ENCODE measurements around the gene RABGAP1L.

DNA sequence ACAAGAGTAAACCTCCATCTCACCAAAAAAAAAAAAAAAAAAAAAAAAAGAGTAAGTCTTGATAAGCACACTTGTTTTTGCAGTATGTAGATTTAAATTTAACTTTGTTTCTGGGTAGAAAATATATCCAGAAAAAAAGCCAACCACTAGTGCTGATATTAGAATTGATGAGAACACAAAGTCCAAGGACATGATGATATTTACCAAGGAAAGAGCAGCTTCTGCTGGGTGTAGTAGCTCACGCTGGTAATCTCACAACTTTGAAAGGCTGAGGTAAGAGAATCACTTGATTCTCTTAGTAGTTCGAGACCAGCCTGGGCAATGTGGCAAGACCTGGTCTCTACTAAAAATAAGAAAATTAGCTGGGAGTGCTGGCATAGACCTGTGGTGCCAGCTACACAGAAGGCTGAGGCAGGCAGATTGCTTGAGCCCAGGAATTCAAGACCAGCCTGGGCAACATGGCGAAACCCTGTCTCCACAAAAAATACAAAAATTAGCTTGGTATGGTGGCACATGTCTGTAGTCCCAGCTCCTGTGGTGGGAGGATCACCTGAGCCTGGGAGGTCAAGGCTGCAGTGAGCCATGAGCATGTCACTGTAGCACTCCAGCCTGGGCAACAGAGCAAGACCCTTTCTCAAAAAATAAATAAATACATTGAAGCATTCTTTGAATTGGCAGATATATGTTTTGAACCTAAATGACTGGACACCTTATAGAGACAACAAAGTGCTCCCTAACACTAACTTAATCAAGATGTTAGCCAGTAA lies 776.8 kb downstream of the RABGAP1L start:
- TF ChIP-seq, protein P1, sequence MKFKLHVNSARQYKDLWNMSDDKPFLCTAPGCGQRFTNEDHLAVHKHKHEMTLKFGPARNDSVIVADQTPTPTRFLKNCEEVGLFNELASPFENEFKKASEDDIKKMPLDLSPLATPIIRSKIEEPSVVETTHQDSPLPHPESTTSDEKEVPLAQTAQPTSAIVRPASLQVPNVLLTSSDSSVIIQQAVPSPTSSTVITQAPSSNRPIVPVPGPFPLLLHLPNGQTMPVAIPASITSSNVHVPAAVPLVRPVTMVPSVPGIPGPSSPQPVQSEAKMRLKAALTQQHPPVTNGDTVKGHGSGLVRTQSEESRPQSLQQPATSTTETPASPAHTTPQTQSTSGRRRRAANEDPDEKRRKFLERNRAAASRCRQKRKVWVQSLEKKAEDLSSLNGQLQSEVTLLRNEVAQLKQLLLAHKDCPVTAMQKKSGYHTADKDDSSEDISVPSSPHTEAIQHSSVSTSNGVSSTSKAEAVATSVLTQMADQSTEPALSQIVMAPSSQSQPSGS (IDR thresholded peaks at IDR 0.05; ENCODE audit: low read length) = no peak
- no peak for TF ChIP-seq ASH2L (IDR thresholded peaks at IDR 0.05; ENCODE audit: low read length)
- TF ChIP-seq CEBPB (IDR thresholded peaks at IDR 0.05; ENCODE audit: low read depth, low read length) = no peak
- TF ChIP-seq GABPA (IDR thresholded peaks at IDR 0.05; ENCODE audit: borderline replicate concordance, insufficient read depth, low read length) = no peak
- no peak for TF ChIP-seq SIN3A (conservative IDR thresholded peaks at IDR 0.05 in 1 of 2, IDR thresholded peaks at IDR 0.05 in 1 of 2; ENCODE audit: low read depth in 1 of 2, low read length in 2 of 2)
- TF ChIP-seq CTCF (IDR thresholded peaks at IDR 0.05; ENCODE audit: control extremely low read depth in 1 of 3, insufficient read depth in 1 of 3, low read depth in 1 of 3, low read length in 3 of 3) = no peak
- no peak for TF ChIP-seq MAFK (IDR thresholded peaks at IDR 0.05; ENCODE audit: low read depth, low read length)
- TF ChIP-seq, protein P2, sequence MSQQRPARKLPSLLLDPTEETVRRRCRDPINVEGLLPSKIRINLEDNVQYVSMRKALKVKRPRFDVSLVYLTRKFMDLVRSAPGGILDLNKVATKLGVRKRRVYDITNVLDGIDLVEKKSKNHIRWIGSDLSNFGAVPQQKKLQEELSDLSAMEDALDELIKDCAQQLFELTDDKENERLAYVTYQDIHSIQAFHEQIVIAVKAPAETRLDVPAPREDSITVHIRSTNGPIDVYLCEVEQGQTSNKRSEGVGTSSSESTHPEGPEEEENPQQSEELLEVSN (IDR thresholded peaks at IDR 0.05) = no peak
- TF ChIP-seq USF2 (IDR thresholded peaks at IDR 0.05; ENCODE audit: low read length) = no peak
- TF ChIP-seq HDAC2 (IDR thresholded peaks at IDR 0.05; ENCODE audit: borderline replicate concordance in 1 of 2, low read depth in 2 of 2, low read length in 2 of 2) = no peak

Data from H1 (cell line).